Suprapubic skin (tissue), 4 donors: ENCODE results near the gene SNRNP40.

ENCODE experiments used
- EP300 ChIP-seq: sonication (generic); formaldehyde crosslinking; IDR thresholded peaks from one replicate; pipeline ENCODE4 v1.6.1; 2017; ENCODE audit warnings: antibody characterized with exemption
- POLR2A ChIP-seq, 2 donors: fragments of 450-650 bp; IDR thresholded peaks; one replicate each; pipeline ENCODE4 v1.6.1; 2017; ENCODE audit warnings: antibody characterized with exemption in 2 of 2, mild to moderate bottlenecking in 2 of 2, moderate library complexity in 2 of 2
- POLR2AphosphoS5 ChIP-seq, 3 donors: sonication (generic); formaldehyde crosslinking; IDR thresholded peaks; one replicate each; pipeline ENCODE4 v1.6.1; 2017; ENCODE audit warnings: antibody characterized with exemption in 3 of 3
- TF ChIP-seq, protein P1 (sequence below), 2 donors: fragments of 200-600 bp in 1 of 2; fragments of 450-650 bp in 1 of 2; sonication (generic) in 1 of 2; IDR thresholded peaks; one replicate each; pipeline ENCODE4 v1.5.1; 2016 to 2019; ENCODE audit warnings: antibody characterized with exemption in 2 of 2, mild to moderate bottlenecking in 1 of 2, moderate library complexity in 1 of 2

DNA sequence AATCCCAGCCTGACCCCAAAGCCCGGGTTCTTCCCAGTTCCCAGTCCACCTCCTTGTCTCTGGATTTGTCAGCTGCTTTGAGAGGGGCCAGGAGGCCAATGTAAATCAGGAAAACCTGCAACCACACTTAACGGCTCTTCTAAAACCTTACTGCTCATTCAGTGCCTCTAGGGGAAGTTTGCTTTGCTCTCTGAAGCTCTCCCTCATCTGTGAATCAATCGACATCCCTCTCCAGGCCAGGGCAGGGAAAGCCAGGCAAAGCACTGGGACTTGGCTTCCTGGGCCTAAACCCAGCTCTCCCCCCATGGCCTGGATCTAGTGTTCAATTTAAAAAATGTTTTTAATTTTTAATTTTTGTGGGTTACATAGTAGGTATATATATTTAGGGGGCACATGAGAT is 66.2 kb downstream of the SNRNP40 start:
- TF ChIP-seq POLR2A (IDR thresholded peaks at IDR 0.05), result no peak
- no peak for TF ChIP-seq EP300
- TF ChIP-seq, protein P1, sequence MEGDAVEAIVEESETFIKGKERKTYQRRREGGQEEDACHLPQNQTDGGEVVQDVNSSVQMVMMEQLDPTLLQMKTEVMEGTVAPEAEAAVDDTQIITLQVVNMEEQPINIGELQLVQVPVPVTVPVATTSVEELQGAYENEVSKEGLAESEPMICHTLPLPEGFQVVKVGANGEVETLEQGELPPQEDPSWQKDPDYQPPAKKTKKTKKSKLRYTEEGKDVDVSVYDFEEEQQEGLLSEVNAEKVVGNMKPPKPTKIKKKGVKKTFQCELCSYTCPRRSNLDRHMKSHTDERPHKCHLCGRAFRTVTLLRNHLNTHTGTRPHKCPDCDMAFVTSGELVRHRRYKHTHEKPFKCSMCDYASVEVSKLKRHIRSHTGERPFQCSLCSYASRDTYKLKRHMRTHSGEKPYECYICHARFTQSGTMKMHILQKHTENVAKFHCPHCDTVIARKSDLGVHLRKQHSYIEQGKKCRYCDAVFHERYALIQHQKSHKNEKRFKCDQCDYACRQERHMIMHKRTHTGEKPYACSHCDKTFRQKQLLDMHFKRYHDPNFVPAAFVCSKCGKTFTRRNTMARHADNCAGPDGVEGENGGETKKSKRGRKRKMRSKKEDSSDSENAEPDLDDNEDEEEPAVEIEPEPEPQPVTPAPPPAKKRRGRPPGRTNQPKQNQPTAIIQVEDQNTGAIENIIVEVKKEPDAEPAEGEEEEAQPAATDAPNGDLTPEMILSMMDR (IDR thresholded peaks at IDR 0.05), result no peak
- TF ChIP-seq POLR2AphosphoS5 (IDR thresholded peaks at IDR 0.05), result no peak
